Astrocyte (in vitro differentiated cells and primary cell): Measurements from ENCODE around the gene LCLAT1. TPM values are rescaled to one million over a fixed set of nuclear protein-coding genes. Genes with fewer than 3 reads are reported as not detected.

Source experiments
- DNase-seq: peaks from one replicate; pipeline ENCODE4 v3.0.0-alpha.2; 2010; ENCODE audit warnings: low read depth
- FAIRE-seq: peaks from 2 replicates; lab custom pipeline; 2011; peaks lifted over from hg19 to GRCh38; lab: Jason Lieb, UNC
- H2AFZ ChIP-seq: 2 replicates; pipeline ENCODE4 v1.6.0; 2012; ENCODE audit warnings: low read depth, low read length, inconsistent platforms
- H3K27ac ChIP-seq: 2 replicates; pipeline ENCODE4 v1.5.1; 2011; ENCODE audit warnings: low read depth, low read length, inconsistent platforms
- H3K27me3 ChIP-seq: 2 replicates; pipeline ENCODE4 v1.6.0; 2011; ENCODE audit warnings: low read length, inconsistent platforms; ENCODE audit not compliant: insufficient read depth
- H3K36me3 ChIP-seq: 2 replicates; pipeline ENCODE4 v1.5.1; 2011; ENCODE audit warnings: low read length, inconsistent platforms; ENCODE audit not compliant: insufficient read depth
- H3K4me1 ChIP-seq: 2 replicates; pipeline ENCODE4 v1.5.1; 2011; ENCODE audit warnings: low read length, inconsistent platforms; ENCODE audit not compliant: insufficient read depth
- H3K4me2 ChIP-seq: 2 replicates; pipeline ENCODE4 v1.6.0; 2012; ENCODE audit warnings: low read length, inconsistent platforms
- H3K4me3 ChIP-seq: 2 replicates; pipeline ENCODE4 v1.5.1; 2011; ENCODE audit warnings: low read depth, mild to moderate bottlenecking, low read length, inconsistent platforms; ENCODE audit not compliant: insufficient read depth
- H3K79me2 ChIP-seq: 2 replicates; pipeline ENCODE4 v1.6.0; 2012; ENCODE audit warnings: mild to moderate bottlenecking, low read length, inconsistent platforms; ENCODE audit not compliant: insufficient read depth
- H3K9ac ChIP-seq: 2 replicates; pipeline ENCODE4 v1.6.0; 2012; ENCODE audit warnings: mild to moderate bottlenecking, low read length, inconsistent platforms
- H3K9me3 ChIP-seq: 2 replicates; pipeline ENCODE4 v1.5.1; 2012; ENCODE audit warnings: low read depth, mild to moderate bottlenecking, low read length, inconsistent platforms; ENCODE audit not compliant: insufficient read depth
- H4K20me1 ChIP-seq: 2 replicates; pipeline ENCODE4 v1.6.0; 2012; ENCODE audit warnings: low read length, inconsistent platforms; ENCODE audit not compliant: insufficient read depth
- H3K27ac Mint-ChIP-seq: one replicate; pipeline ENCODE4 v1.8.0; 2021; ENCODE audit warnings: mild to moderate bottlenecking, mixed read lengths; ENCODE audit not compliant: unreplicated experiment
- H3K27me3 Mint-ChIP-seq: one replicate; pipeline ENCODE4 v1.8.0; 2021; ENCODE audit warnings: low read depth, mixed read lengths; ENCODE audit not compliant: unreplicated experiment
- H3K36me3 Mint-ChIP-seq: one replicate; pipeline ENCODE4 v1.8.0; 2021; ENCODE audit warnings: low read depth, mixed read lengths; ENCODE audit not compliant: unreplicated experiment
- H3K4me1 Mint-ChIP-seq: one replicate; pipeline ENCODE4 v1.8.0; 2021; ENCODE audit warnings: low read depth, mixed read lengths; ENCODE audit not compliant: unreplicated experiment
- H3K4me3 Mint-ChIP-seq: one replicate; pipeline ENCODE4 v1.8.0; 2021; ENCODE audit warnings: mild to moderate bottlenecking, moderate library complexity, mixed read lengths; ENCODE audit not compliant: unreplicated experiment
- H3K9me3 Mint-ChIP-seq: one replicate; pipeline ENCODE4 v1.8.0; 2021; ENCODE audit warnings: mild to moderate bottlenecking, mixed read lengths; ENCODE audit not compliant: unreplicated experiment
- CTCF ChIP-seq: IDR thresholded peaks from 2 replicates; pipeline ENCODE4 v1.5.1; 2011; ENCODE audit warnings: low read depth, mild to moderate bottlenecking, inconsistent platforms, low read length, moderate library complexity; ENCODE audit not compliant: insufficient read depth
- EZH2 ChIP-seq: IDR thresholded peaks from 2 replicates; pipeline ENCODE4 v1.6.1; 2012; ENCODE audit warnings: mild to moderate bottlenecking, low read length, inconsistent platforms; ENCODE audit not compliant: insufficient read depth
- total RNA-seq: library from RNA; stranded (reverse); gene quantifications from 2 replicates; pipeline ENCODE4 v1.2.1, GENCODE V29; 2021

LCLAT1 gene
- total RNA-seq, 1 donor from 2014 or later: 17.5 TPM

GRCh38 chr2:30643674-30644073 is 196.6 kb downstream of the LCLAT1 start:
- H3K27me3 Mint-ChIP-seq: peaks cover 5% of the 10 kb centered on the region
- no peak overlapping the region for H3K4me2 ChIP-seq
- DNase-seq (no peak), FAIRE-seq (no peak)
- H3K9me3 Mint-ChIP-seq: no peaks in the 10 kb centered on the region
- H3K36me3 ChIP-seq: no peaks in the 10 kb centered on the region
- H3K9ac ChIP-seq: no peak overlapping the region
- H3K27ac Mint-ChIP-seq: no peak overlapping the region
- H3K79me2 ChIP-seq: no peaks in the 10 kb centered on the region
- no peaks in the 10 kb centered on the region for H4K20me1 ChIP-seq
- no peak overlapping the region for H3K27ac ChIP-seq
- TF ChIP-seq CTCF (no peak), EZH2 (no peak)
- H3K27me3 ChIP-seq: no peaks in the 10 kb centered on the region
- no peaks in the 10 kb centered on the region for H3K9me3 ChIP-seq
- peaks cover 8% of the 10 kb centered on the region for H3K36me3 Mint-ChIP-seq
- no peak overlapping the region for H2AFZ ChIP-seq
- H3K4me3 ChIP-seq: no peak overlapping the region
- H3K4me1 ChIP-seq: no peaks in the 10 kb centered on the region
- no peaks in the 10 kb centered on the region for H3K4me1 Mint-ChIP-seq
- no peak overlapping the region for H3K4me3 Mint-ChIP-seq

- DNase-seq: no peak
- Histone ChIP-seq H3K9me3 (no peaks in the 10 kb centered on the region), H3K27me3 (no peaks in the 10 kb centered on the region), H3K4me2 (no peak overlapping the region), H3K27ac (no peak overlapping the region), H3K36me3 (no peaks in the 10 kb centered on the region), H4K20me1 (no peaks in the 10 kb centered on the region), H2AFZ (no peak overlapping the region), H3K9ac (no peak overlapping the region), H3K4me3 (no peak overlapping the region), H3K4me1 (no peaks in the 10 kb centered on the region), H3K79me2 (no peaks in the 10 kb centered on the region)
- TF ChIP-seq EZH2 (no peak), CTCF (no peak)
- Mint-ChIP-seq H3K4me1 (no peaks in the 10 kb centered on the region), H3K27ac (no peak overlapping the region), H3K36me3 (peaks cover 4% of the 10 kb centered on the region), H3K27me3 (peaks cover 5% of the 10 kb centered on the region), H3K4me3 (no peak overlapping the region), H3K9me3 (no peaks in the 10 kb centered on the region)
- no peak for FAIRE-seq
These were observed 198.2 kb downstream of the LCLAT1 start for GRCh38 chr2:30645081-30645744.

- FAIRE-seq: no peak
- H3K27ac Mint-ChIP-seq: no peak overlapping the region
- no peak overlapping the region for H3K4me3 Mint-ChIP-seq
- H3K36me3 ChIP-seq: no peaks in the 10 kb centered on the region
- H3K27me3 ChIP-seq: no peaks in the 10 kb centered on the region
- DNase-seq: no peak
- H3K4me1 ChIP-seq: no peaks in the 10 kb centered on the region
- H3K79me2 ChIP-seq: no peaks in the 10 kb centered on the region
- H3K9ac ChIP-seq: no peak overlapping the region
- no peak overlapping the region for H3K4me3 ChIP-seq
- H2AFZ ChIP-seq: no peak overlapping the region
- peaks cover 2% of the 10 kb centered on the region for H3K36me3 Mint-ChIP-seq
- no peaks in the 10 kb centered on the region for H3K4me1 Mint-ChIP-seq
- H3K27ac ChIP-seq: no peak overlapping the region
- no peaks in the 10 kb centered on the region for H3K9me3 Mint-ChIP-seq
- H3K4me2 ChIP-seq: no peak overlapping the region
- H3K27me3 Mint-ChIP-seq: peaks cover 5% of the 10 kb centered on the region
- no peaks in the 10 kb centered on the region for H4K20me1 ChIP-seq
- TF ChIP-seq EZH2: no peak
- TF ChIP-seq CTCF: no peak
- no peaks in the 10 kb centered on the region for H3K9me3 ChIP-seq
These were observed 198.7 kb downstream of the LCLAT1 start for GRCh38 chr2:30645745-30646119.
